ENCODE results near the gene FERMT2.

DNA sequence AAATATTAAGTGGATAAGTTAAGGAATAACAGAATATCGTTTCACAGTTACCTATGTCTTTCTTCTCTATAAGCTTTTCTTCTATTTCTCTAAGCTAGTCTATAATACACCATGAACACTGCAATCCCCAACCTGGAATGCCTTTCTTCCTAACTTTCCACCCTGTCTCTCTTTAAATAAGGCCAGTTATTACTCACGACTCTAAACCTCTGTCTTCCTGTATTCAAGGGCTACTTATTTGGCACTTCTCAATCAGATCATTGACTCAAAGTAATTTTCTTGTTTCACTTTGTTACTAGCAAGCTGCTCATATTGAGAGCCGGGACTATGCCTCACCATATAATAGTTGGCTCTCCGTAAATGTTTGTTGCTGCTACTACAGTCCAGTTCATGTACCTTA, 13.5 kb downstream of the FERMT2 start:
- TF ChIP-seq, protein P1, sequence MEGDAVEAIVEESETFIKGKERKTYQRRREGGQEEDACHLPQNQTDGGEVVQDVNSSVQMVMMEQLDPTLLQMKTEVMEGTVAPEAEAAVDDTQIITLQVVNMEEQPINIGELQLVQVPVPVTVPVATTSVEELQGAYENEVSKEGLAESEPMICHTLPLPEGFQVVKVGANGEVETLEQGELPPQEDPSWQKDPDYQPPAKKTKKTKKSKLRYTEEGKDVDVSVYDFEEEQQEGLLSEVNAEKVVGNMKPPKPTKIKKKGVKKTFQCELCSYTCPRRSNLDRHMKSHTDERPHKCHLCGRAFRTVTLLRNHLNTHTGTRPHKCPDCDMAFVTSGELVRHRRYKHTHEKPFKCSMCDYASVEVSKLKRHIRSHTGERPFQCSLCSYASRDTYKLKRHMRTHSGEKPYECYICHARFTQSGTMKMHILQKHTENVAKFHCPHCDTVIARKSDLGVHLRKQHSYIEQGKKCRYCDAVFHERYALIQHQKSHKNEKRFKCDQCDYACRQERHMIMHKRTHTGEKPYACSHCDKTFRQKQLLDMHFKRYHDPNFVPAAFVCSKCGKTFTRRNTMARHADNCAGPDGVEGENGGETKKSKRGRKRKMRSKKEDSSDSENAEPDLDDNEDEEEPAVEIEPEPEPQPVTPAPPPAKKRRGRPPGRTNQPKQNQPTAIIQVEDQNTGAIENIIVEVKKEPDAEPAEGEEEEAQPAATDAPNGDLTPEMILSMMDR (IDR thresholded peaks at IDR 0.05), result no peak
- TF ChIP-seq POLR2A (IDR thresholded peaks at IDR 0.05), result no peak
